ENCODE data around the gene TNNI2. TPM values are rescaled to one million over a fixed set of nuclear protein-coding genes. Genes with fewer than 3 reads are reported as not detected.

TNNI2 gene
- total RNA-seq, 1 experiment from 2014 or later, result not detected

- ChIA-PET CTCF (no interaction called here), POLR2A (ENCODE audit: low non-redundant PET) (no interaction called here)
- Histone ChIP-seq H3K27me3 (replicated peaks; ENCODE audit: insufficient read depth, low read depth, low read length, poor library complexity) (no peaks in the 10 kb centered on the region), H3K4me3 (ENCODE audit: low read depth, low read length, poor library complexity, severe bottlenecking) (no peak overlapping the region), H3K9me3 (ENCODE audit: low read depth, low read length, poor library complexity, severe bottlenecking) (no peaks in the 10 kb centered on the region), H3K36me3 (ENCODE audit: insufficient read depth, low read length, poor library complexity, severe bottlenecking) (no peaks in the 10 kb centered on the region), H3K4me1 (ENCODE audit: insufficient read depth, low read length, poor library complexity, severe bottlenecking) (no peaks in the 10 kb centered on the region), H3K27ac (ENCODE audit: low read depth, low read length, poor library complexity, severe bottlenecking) (no peak overlapping the region)
- intact Hi-C loops (cut with micrococcal nuclease; ENCODE audit: unreplicated experiment), result no loop called here
- no TSS peak for BruUV-seq (replicated peaks)
- TF ChIP-seq CTCF (conservative IDR thresholded peaks at IDR 0.05; ENCODE audit: low read depth, low read length) (no peak), EZH2 (IDR thresholded peaks at IDR 0.05; ENCODE audit: borderline replicate concordance, low read depth, low read length, poor library complexity, severe bottlenecking) (no peak)
- DNase-seq (ENCODE audit: low spot score), result no peak
These were observed 48.9 kb downstream of the TNNI2 start for GRCh38 chr11:1887451-1888346.

GRCh38 chr11:1888347-1888753, 49.6 kb downstream of the TNNI2 start:
- DNase-seq (ENCODE audit: low spot score), result no peak
- intact Hi-C loops (cut with micrococcal nuclease; ENCODE audit: unreplicated experiment), result no loop called here
- Histone ChIP-seq H3K27me3 (replicated peaks; ENCODE audit: insufficient read depth, low read depth, low read length, poor library complexity) (no peaks in the 10 kb centered on the region), H3K36me3 (ENCODE audit: insufficient read depth, low read length, poor library complexity, severe bottlenecking) (no peaks in the 10 kb centered on the region), H3K9me3 (ENCODE audit: low read depth, low read length, poor library complexity, severe bottlenecking) (no peaks in the 10 kb centered on the region), H3K4me1 (ENCODE audit: insufficient read depth, low read length, poor library complexity, severe bottlenecking) (no peaks in the 10 kb centered on the region), H3K4me3 (ENCODE audit: low read depth, low read length, poor library complexity, severe bottlenecking) (no peak overlapping the region), H3K27ac (ENCODE audit: low read depth, low read length, poor library complexity, severe bottlenecking) (no peak overlapping the region)
- no TSS peak for BruUV-seq (replicated peaks)
- POLR2A ChIA-PET (ENCODE audit: low non-redundant PET), result no interaction called here
- no peak for TF ChIP-seq EZH2 (IDR thresholded peaks at IDR 0.05; ENCODE audit: borderline replicate concordance, low read depth, low read length, poor library complexity, severe bottlenecking)
- TF ChIP-seq CTCF (conservative IDR thresholded peaks at IDR 0.05; ENCODE audit: low read depth, low read length), result no peak
- CTCF ChIA-PET, result no interaction called here

- TF ChIP-seq EZH2 (IDR thresholded peaks at IDR 0.05; ENCODE audit: borderline replicate concordance, low read depth, low read length, poor library complexity, severe bottlenecking), result no peak
- no peak for TF ChIP-seq CTCF (conservative IDR thresholded peaks at IDR 0.05; ENCODE audit: low read depth, low read length)
- BruUV-seq (replicated peaks), result no TSS peak
- CTCF ChIA-PET, result no interaction called here
- Histone ChIP-seq H3K27me3 (replicated peaks; ENCODE audit: insufficient read depth, low read depth, low read length, poor library complexity) (no peaks in the 10 kb centered on the region), H3K36me3 (ENCODE audit: insufficient read depth, low read length, poor library complexity, severe bottlenecking) (no peaks in the 10 kb centered on the region), H3K4me1 (ENCODE audit: insufficient read depth, low read length, poor library complexity, severe bottlenecking) (no peaks in the 10 kb centered on the region), H3K4me3 (ENCODE audit: low read depth, low read length, poor library complexity, severe bottlenecking) (no peak overlapping the region), H3K27ac (ENCODE audit: low read depth, low read length, poor library complexity, severe bottlenecking) (no peak overlapping the region), H3K9me3 (ENCODE audit: low read depth, low read length, poor library complexity, severe bottlenecking) (no peaks in the 10 kb centered on the region)
- POLR2A ChIA-PET (ENCODE audit: low non-redundant PET), result no interaction called here
- intact Hi-C loops (cut with micrococcal nuclease; ENCODE audit: unreplicated experiment), result no loop called here
- no peak for DNase-seq (ENCODE audit: low spot score)
These were observed 50.0 kb downstream of the TNNI2 start for GRCh38 chr11:1888811-1889210.

All from A673 (cell line).